OCI-LY7 (cell line): Measurements from ENCODE around the gene FNBP1. TPM values are rescaled to one million over a fixed set of nuclear protein-coding genes. Genes with fewer than 3 reads are reported as not detected.
"Not testable (repeated sequence)": the region's sequence is repeated elsewhere in the genome, so short reads cannot be mapped to it uniquely, and the experiment has no call there.

ENCODE experiments used
- BruUV-seq: library from RNA; stranded (reverse); fragments of 400-500 nt; replicated peaks from 2 replicates; lab custom pipeline; 2021; lab: Mats Ljungman, UMichigan
- CTCF ChIA-PET: fragments of 300-600 bp; sonication (Branson Sonifier 250); formaldehyde crosslinking; loops from one replicate; lab custom pipeline; 2022; ENCODE audit warnings: antibody characterized with exemption; ENCODE audit not compliant: unreplicated experiment; lab: Charles Lee
- POLR2A ChIA-PET: fragments of 300-600 bp; sonication (Branson Sonifier 250); formaldehyde crosslinking; loops from one replicate; lab custom pipeline; 2022; ENCODE audit warnings: antibody characterized with exemption; lab: Charles Lee
- DNase-seq: peaks from one replicate; pipeline ENCODE4 v3.0.0-alpha.2; 2015; ENCODE audit warnings: low spot score
- H2AFZ ChIP-seq: fragments of 200-600 bp; sonication (generic), shearing (Covaris generic); 2 replicates; pipeline ENCODE4 v1.6.1; 2014; ENCODE audit warnings: mild to moderate bottlenecking, antibody characterized with exemption, low read length, moderate library complexity
- H3K27ac ChIP-seq: fragments of 200-600 bp; sonication (generic); 2 replicates; pipeline ENCODE4 v1.5.1; 2014; ENCODE audit warnings: mixed run types, low read depth, mild to moderate bottlenecking, moderate library complexity, low read length, inconsistent platforms; ENCODE audit not compliant: poor library complexity, severe bottlenecking
- H3K36me3 ChIP-seq: fragments of 200-600 bp; sonication (generic); 2 replicates; pipeline ENCODE4 v1.6.1; 2014; ENCODE audit warnings: mild to moderate bottlenecking, antibody characterized with exemption, low read length, moderate library complexity, mixed read lengths; ENCODE audit not compliant: insufficient read depth
- H3K4me1 ChIP-seq: fragments of 200-600 bp; sonication (generic); 2 replicates; pipeline ENCODE4 v1.5.1; 2014; ENCODE audit warnings: mild to moderate bottlenecking, low read length; ENCODE audit not compliant: insufficient read depth, poor library complexity, severe bottlenecking
- H3K4me2 ChIP-seq: fragments of 200-600 bp; sonication (generic); 2 replicates; pipeline ENCODE4 v1.6.1; 2014; ENCODE audit warnings: mild to moderate bottlenecking, low read length
- H3K4me3 ChIP-seq: fragments of 200-600 bp; sonication (generic); 2 replicates; pipeline ENCODE4 v1.5.1; 2014; ENCODE audit warnings: mild to moderate bottlenecking, low read depth, low read length; ENCODE audit not compliant: poor library complexity, severe bottlenecking
- H3K79me2 ChIP-seq: fragments of 200-600 bp; sonication (generic); 2 replicates; pipeline ENCODE4 v1.6.1; 2016; ENCODE audit warnings: low read depth, mild to moderate bottlenecking, low read length, moderate library complexity, mixed read lengths; ENCODE audit not compliant: insufficient read depth
- H3K9me2 ChIP-seq: fragments of 200-600 bp; sonication (generic); 2 replicates; pipeline ENCODE4 v1.6.1; 2016; ENCODE audit warnings: mild to moderate bottlenecking, low read length, mixed read lengths; ENCODE audit not compliant: insufficient read depth
- H3K9me3 ChIP-seq: fragments of 200-600 bp; sonication (generic); 2 replicates; pipeline ENCODE4 v1.6.1; 2014; ENCODE audit warnings: mild to moderate bottlenecking, mixed run types, low read length, mixed read lengths
- H4K20me1 ChIP-seq: fragments of 200-600 bp; sonication (generic); 2 replicates; pipeline ENCODE4 v1.6.1; 2014; ENCODE audit warnings: mild to moderate bottlenecking, antibody characterized with exemption, low read length, moderate library complexity, mixed read lengths; ENCODE audit not compliant: insufficient read depth
- CTCF ChIP-seq: fragments of 200-600 bp; sonication (generic); conservative IDR thresholded peaks from 2 replicates; pipeline ENCODE4 v1.5.1; 2014; ENCODE audit warnings: mild to moderate bottlenecking, antibody characterized with exemption, low read length, moderate library complexity, mixed read lengths
- EZH2phosphoT487 ChIP-seq: fragments of 200-600 bp; sonication (generic); IDR thresholded peaks from 2 replicates; pipeline ENCODE4 v1.6.1; 2018; ENCODE audit warnings: low read depth, borderline replicate concordance, mild to moderate bottlenecking, mixed run types, antibody characterized with exemption, low read length, moderate library complexity, mixed read lengths
- intact Hi-C: fragments of 100-400 bp; cut with micrococcal nuclease; formaldehyde crosslinking; loops from one replicate; pipeline ENCODE4 v1.10.0; 2022; ENCODE audit not compliant: unreplicated experiment
- total RNA-seq, 2 experiments: library from RNA; depleted of rRNA in 1 of 2; stranded (reverse); fragments of >200 nt in 1 of 2; shearing (Covaris generic) in 1 of 2; gene quantifications; 2 replicates each; pipeline ENCODE4 v1.2.3, GENCODE V29; 2014 to 2022

FNBP1 gene
- total RNA-seq, 2 experiments from 2014 or later = 93.3 to 164 TPM

GRCh38 chr9:130010151-130010988, 32.6 kb downstream of the FNBP1 start:
- peaks cover 55% of the 10 kb centered on the region for H3K36me3 ChIP-seq
- intact Hi-C loops = no loop called here
- ChIA-PET CTCF (no interaction called here), POLR2A (interaction anchor here (0.6 to 3.9 kb wide), 8 partner anchors 9 to 105 kb away, joined by 3 to 42 read pairs (median 6); no protein-coding TSS in a partner anchor)
- no peak for DNase-seq
- H3K27ac ChIP-seq = peak overlapping the region; percentile 54
- peak overlapping the region; percentile 58 for H3K4me2 ChIP-seq
- H3K79me2 ChIP-seq = peaks cover 100% of the 10 kb centered on the region
- no peak overlapping the region for H2AFZ ChIP-seq
- no TSS peak for BruUV-seq
- H3K9me2 ChIP-seq = no peaks in the 10 kb centered on the region
- peaks cover 56% of the 10 kb centered on the region for H3K4me1 ChIP-seq
- peaks cover 15% of the 10 kb centered on the region; the same call in 1 of the 2 replicates for H4K20me1 ChIP-seq
- H3K9me3 ChIP-seq = peaks cover 17% of the 10 kb centered on the region; the same call in 1 of the 2 replicates
- no peak overlapping the region for H3K4me3 ChIP-seq
- TF ChIP-seq EZH2phosphoT487 (no peak), CTCF (no peak)

- H3K4me1 ChIP-seq = peaks cover 62% of the 10 kb centered on the region
- CTCF ChIA-PET, H3K9me2 ChIP-seq, H3K4me3 ChIP-seq, DNase-seq, BruUV-seq, H2AFZ ChIP-seq, intact Hi-C loops: not testable (repeated sequence)
- H3K36me3 ChIP-seq = peaks cover 49% of the 10 kb centered on the region
- H3K9me3 ChIP-seq = peaks cover 11% of the 10 kb centered on the region; the same call in 1 of the 2 replicates
- H4K20me1 ChIP-seq = peaks cover 16% of the 10 kb centered on the region; the same call in 1 of the 2 replicates
- POLR2A ChIA-PET = interaction anchor here (0.6 to 3.9 kb wide), 6 partner anchors 12 to 76 kb away, joined by 3 to 42 read pairs (median 5); no protein-coding TSS in a partner anchor
- H3K4me2 ChIP-seq = peak overlapping the region; percentile 58; the same call in 1 of the 2 replicates
- H3K27ac ChIP-seq = peak overlapping the region; percentile 54
- peaks cover 99% of the 10 kb centered on the region for H3K79me2 ChIP-seq
These were observed 33.4 kb downstream of the FNBP1 start for GRCh38 chr9:130009546-130009945.

GRCh38 chr9:130008538-130008937, 34.5 kb downstream of the FNBP1 start:
- ChIA-PET CTCF (no interaction called here), POLR2A (interaction anchor here (0.6 to 3.9 kb wide), 9 partner anchors 8 to 977 kb away, joined by 3 to 42 read pairs (median 4); no protein-coding TSS in a partner anchor)
- no peaks in the 10 kb centered on the region for H3K9me2 ChIP-seq
- no peak overlapping the region for H3K4me3 ChIP-seq
- intact Hi-C loops = no loop called here
- peaks cover 99% of the 10 kb centered on the region for H3K79me2 ChIP-seq
- H4K20me1 ChIP-seq = peaks cover 20% of the 10 kb centered on the region; the same call in 1 of the 2 replicates
- peak overlapping the region; percentile 55 for H3K4me2 ChIP-seq
- peaks cover 50% of the 10 kb centered on the region for H3K36me3 ChIP-seq
- TF ChIP-seq EZH2phosphoT487 (no peak), CTCF (no peak)
- peak overlapping the region; percentile 67 for H3K27ac ChIP-seq
- H3K9me3 ChIP-seq = peaks cover 11% of the 10 kb centered on the region; the same call in 1 of the 2 replicates
- TSS peak; percentile 17 for BruUV-seq
- no peak overlapping the region for H2AFZ ChIP-seq
- H3K4me1 ChIP-seq = peaks cover 72% of the 10 kb centered on the region
- no peak for DNase-seq

GRCh38 chr9:130006952-130007351, 36.0 kb downstream of the FNBP1 start:
- peak overlapping the region; percentile 55 for H3K4me2 ChIP-seq
- H3K9me2 ChIP-seq, intact Hi-C loops, DNase-seq, H3K9me3 ChIP-seq, CTCF ChIA-PET, H2AFZ ChIP-seq, BruUV-seq: not testable (repeated sequence)
- POLR2A ChIA-PET = interaction anchor here (0.6 to 1.7 kb wide), 3 partner anchors 18 to 45 kb away, joined by 4 read pairs; no protein-coding TSS in a partner anchor
- H3K27ac ChIP-seq = peak overlapping the region; percentile 67
- H3K36me3 ChIP-seq = peaks cover 47% of the 10 kb centered on the region
- H3K4me1 ChIP-seq = peaks cover 81% of the 10 kb centered on the region
- H3K4me3 ChIP-seq = peak overlapping the region; percentile 19
- peaks cover 20% of the 10 kb centered on the region; the same call in 1 of the 2 replicates for H4K20me1 ChIP-seq
- H3K79me2 ChIP-seq = peaks cover 99% of the 10 kb centered on the region
